ENCODE results near the gene FGGY. TPM values are rescaled to one million over a fixed set of nuclear protein-coding genes. Genes with fewer than 3 reads are reported as not detected.
A peak's percentile ranks its signal among the peaks of the same experiment; 100 is the strongest.

FGGY gene
- total RNA-seq, 1 donor from 2014 or later: 32.5 TPM

GRCh38 chr1:59680044-59680443 is 383.1 kb downstream of the FGGY start:
- H3K9me3 Mint-ChIP-seq: no peaks in the 10 kb centered on the region
- H3K27ac ChIP-seq: no peak overlapping the region
- no peak overlapping the region for H3K9ac ChIP-seq
- no peaks in the 10 kb centered on the region for H3K79me2 ChIP-seq (ENCODE audit: low read depth)
- no peak overlapping the region for H3K4me3 Mint-ChIP-seq
- H3K27me3 Mint-ChIP-seq (ENCODE audit: insufficient read depth, low read depth): peaks cover 11% of the 10 kb centered on the region
- no peak for DNase-seq (ENCODE audit: low spot score)
- no peaks in the 10 kb centered on the region for H3K36me3 Mint-ChIP-seq
- H2AFZ ChIP-seq (replicated peaks): no peak overlapping the region
- peaks cover 39% of the 10 kb centered on the region for H3F3A ChIP-seq (ENCODE audit: low read depth)
- no peaks in the 10 kb centered on the region for H4K20me1 ChIP-seq (ENCODE audit: low read depth)
- H3K36me3 ChIP-seq: no peaks in the 10 kb centered on the region
- H3K4me3 ChIP-seq: no peak overlapping the region
- H3K4me1 Mint-ChIP-seq: peaks cover 58% of the 10 kb centered on the region
- no peaks in the 10 kb centered on the region for H3K27me3 ChIP-seq
- no peaks in the 10 kb centered on the region for H3K9me3 ChIP-seq (ENCODE audit: low read depth)
- TF ChIP-seq EZH2phosphoT487 (IDR thresholded peaks at IDR 0.05): no peak
- TF ChIP-seq CTCF (IDR thresholded peaks at IDR 0.05): no peak
- no peak for TF ChIP-seq EZH2 (IDR thresholded peaks at IDR 0.05)
- no peak overlapping the region for H3K4me2 ChIP-seq
- peaks cover 71% of the 10 kb centered on the region for H3K4me1 ChIP-seq
- H3K27ac Mint-ChIP-seq: peak overlapping the region; percentile 30

DNA sequence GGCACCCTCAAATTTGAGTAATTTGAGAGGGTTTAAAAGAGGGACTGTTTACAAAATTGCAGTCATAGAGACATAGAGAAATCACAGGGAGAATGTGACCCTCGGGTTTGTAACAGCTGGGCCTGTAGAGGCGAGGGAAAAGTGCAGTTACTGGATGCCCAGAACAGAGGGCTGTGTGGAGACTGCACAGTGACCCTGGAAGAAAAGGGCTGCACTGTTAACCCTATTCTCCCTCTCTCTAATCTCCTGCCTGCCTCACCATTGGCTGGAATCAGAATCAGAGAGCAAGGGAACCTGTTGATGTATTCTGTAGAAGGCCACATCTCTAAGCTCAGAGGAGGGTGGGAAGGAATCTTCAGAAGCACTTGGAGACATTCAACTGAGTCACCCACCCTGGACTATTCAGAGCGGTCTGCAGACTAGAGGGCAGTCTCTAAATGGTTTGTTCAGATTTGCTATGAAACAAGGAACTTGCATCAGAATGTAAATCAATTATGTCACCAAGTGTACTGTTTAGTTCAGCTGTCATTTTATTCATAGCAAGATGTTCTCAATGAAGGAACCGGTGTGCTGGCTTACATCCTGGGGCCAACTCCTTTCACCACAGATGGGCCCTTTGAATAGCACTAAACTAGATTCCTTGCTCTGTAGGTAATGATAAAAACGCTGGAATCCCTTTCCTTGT is 385.6 kb downstream of the FGGY start:
- peaks cover 57% of the 10 kb centered on the region for H3K4me1 ChIP-seq
- peaks cover 33% of the 10 kb centered on the region for H3F3A ChIP-seq (ENCODE audit: low read depth)
- no peaks in the 10 kb centered on the region for H3K27me3 ChIP-seq
- H3K36me3 ChIP-seq: no peaks in the 10 kb centered on the region
- no peak overlapping the region for H2AFZ ChIP-seq (replicated peaks)
- Mint-ChIP-seq H3K9me3 (no peaks in the 10 kb centered on the region), H3K4me3 (no peak overlapping the region), H3K4me1 (peaks cover 45% of the 10 kb centered on the region), H3K36me3 (no peaks in the 10 kb centered on the region), H3K27me3 (ENCODE audit: insufficient read depth, low read depth) (no peaks in the 10 kb centered on the region), H3K27ac (peak overlapping the region; percentile 58)
- H3K79me2 ChIP-seq (ENCODE audit: low read depth): no peaks in the 10 kb centered on the region
- H3K27ac ChIP-seq: peak overlapping the region; percentile 75
- H3K9ac ChIP-seq: no peak overlapping the region
- H3K4me3 ChIP-seq: no peak overlapping the region
- peak overlapping the region; percentile 28 for H3K4me2 ChIP-seq
- peak; percentile 40 for DNase-seq (ENCODE audit: low spot score)
- H4K20me1 ChIP-seq (ENCODE audit: low read depth): no peaks in the 10 kb centered on the region
- H3K9me3 ChIP-seq (ENCODE audit: low read depth): no peaks in the 10 kb centered on the region
- TF ChIP-seq CTCF (IDR thresholded peaks at IDR 0.05) (no peak), EZH2 (IDR thresholded peaks at IDR 0.05) (no peak), EZH2phosphoT487 (IDR thresholded peaks at IDR 0.05) (no peak)

DNA sequence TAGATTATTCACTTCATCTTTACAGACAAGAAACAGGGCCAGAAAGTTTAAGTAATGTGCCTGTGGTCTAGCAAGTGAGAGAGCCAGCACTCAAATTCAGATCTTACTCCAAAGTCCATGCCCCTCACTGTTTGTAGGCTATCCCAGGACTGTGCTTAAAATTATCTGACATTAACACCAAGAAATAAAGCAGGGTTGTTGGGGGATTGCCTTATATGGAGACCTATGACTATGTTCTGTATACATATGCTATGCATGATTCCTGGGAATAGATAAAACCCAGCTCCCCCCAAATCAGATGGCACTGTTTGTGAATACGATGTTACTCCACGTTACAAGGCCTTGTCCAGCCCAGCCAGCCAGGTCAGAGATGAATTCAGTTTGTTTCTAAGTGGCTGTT is 386.3 kb downstream of the FGGY start:
- no peaks in the 10 kb centered on the region for H3K9me3 ChIP-seq (ENCODE audit: low read depth)
- no peaks in the 10 kb centered on the region for H3K36me3 Mint-ChIP-seq
- no peak overlapping the region for H3K4me3 Mint-ChIP-seq
- no peak overlapping the region for H3K4me3 ChIP-seq
- H3K4me1 Mint-ChIP-seq: peaks cover 39% of the 10 kb centered on the region
- no peaks in the 10 kb centered on the region for H4K20me1 ChIP-seq (ENCODE audit: low read depth)
- no peaks in the 10 kb centered on the region for H3K27me3 ChIP-seq
- peak overlapping the region; percentile 3 for H3K27ac Mint-ChIP-seq
- H3F3A ChIP-seq (ENCODE audit: low read depth): peaks cover 26% of the 10 kb centered on the region
- H3K79me2 ChIP-seq (ENCODE audit: low read depth): no peaks in the 10 kb centered on the region
- no peaks in the 10 kb centered on the region for H3K9me3 Mint-ChIP-seq
- no peak overlapping the region for H3K27ac ChIP-seq
- no peak overlapping the region for H3K4me2 ChIP-seq
- TF ChIP-seq EZH2 (IDR thresholded peaks at IDR 0.05) (no peak), EZH2phosphoT487 (IDR thresholded peaks at IDR 0.05) (no peak), CTCF (IDR thresholded peaks at IDR 0.05) (no peak)
- no peak overlapping the region for H3K9ac ChIP-seq
- no peaks in the 10 kb centered on the region for H3K36me3 ChIP-seq
- no peak overlapping the region for H2AFZ ChIP-seq (replicated peaks)
- H3K27me3 Mint-ChIP-seq (ENCODE audit: insufficient read depth, low read depth): no peaks in the 10 kb centered on the region
- DNase-seq (ENCODE audit: low spot score): no peak
- peaks cover 51% of the 10 kb centered on the region for H3K4me1 ChIP-seq

Measured in neural progenitor cell (in vitro differentiated cells).